Measurements from ENCODE around the gene ITPR2. TPM values are rescaled to one million over a fixed set of nuclear protein-coding genes. Genes with fewer than 3 reads are reported as not detected.

Gene ITPR2
- total RNA-seq, 4 donors from 2014 or later: 34.1 to 53.0 (median 41.0) TPM

DNA sequence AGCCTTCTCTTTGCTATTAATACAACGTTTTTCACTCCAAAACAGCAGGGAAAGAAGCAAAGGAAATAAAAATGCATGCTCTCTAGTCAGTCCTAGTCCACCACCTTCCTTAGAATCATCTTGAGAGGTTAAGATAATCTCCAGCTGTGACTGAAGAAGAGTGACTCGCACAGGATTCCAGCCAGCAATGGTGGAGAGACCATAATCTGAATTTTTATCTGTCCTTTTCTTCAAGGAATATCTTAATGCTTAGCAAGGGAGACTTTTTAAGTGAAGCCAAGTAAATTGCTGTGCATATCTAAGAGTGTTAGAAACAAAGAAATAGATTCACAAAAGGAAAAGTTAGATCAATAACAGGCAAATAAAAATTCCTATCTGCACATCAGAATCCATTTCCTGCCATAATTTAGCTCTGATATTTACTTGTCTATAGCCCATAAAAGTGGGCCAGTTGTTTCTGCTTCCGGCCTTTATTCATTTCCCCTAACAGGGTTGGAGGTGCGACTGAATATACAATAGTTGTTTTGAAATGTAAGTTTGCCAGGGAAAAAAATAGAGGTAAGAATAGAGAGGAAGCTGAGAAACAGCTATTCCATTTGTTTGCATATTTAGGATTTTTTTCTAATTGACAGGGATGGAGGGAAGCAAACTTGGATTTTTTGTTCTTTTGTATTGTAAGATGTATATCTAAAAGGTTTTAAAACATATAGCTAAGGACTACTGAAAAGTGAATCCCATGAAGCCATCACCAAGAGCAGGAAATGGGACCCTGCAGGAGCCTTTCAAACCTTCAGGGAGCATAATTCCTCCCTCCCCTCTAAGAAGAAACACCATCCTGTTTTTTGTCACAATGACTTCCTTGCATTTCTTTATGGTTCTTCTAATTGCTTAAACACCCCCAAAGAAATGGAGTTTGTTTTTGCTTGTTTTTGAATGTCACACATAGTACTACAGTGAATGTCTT is 154.0 kb downstream of the ITPR2 start:
- TF ChIP-seq, protein P1, sequence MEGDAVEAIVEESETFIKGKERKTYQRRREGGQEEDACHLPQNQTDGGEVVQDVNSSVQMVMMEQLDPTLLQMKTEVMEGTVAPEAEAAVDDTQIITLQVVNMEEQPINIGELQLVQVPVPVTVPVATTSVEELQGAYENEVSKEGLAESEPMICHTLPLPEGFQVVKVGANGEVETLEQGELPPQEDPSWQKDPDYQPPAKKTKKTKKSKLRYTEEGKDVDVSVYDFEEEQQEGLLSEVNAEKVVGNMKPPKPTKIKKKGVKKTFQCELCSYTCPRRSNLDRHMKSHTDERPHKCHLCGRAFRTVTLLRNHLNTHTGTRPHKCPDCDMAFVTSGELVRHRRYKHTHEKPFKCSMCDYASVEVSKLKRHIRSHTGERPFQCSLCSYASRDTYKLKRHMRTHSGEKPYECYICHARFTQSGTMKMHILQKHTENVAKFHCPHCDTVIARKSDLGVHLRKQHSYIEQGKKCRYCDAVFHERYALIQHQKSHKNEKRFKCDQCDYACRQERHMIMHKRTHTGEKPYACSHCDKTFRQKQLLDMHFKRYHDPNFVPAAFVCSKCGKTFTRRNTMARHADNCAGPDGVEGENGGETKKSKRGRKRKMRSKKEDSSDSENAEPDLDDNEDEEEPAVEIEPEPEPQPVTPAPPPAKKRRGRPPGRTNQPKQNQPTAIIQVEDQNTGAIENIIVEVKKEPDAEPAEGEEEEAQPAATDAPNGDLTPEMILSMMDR (IDR thresholded peaks at IDR 0.05; ENCODE audit: low read depth): no peak

DNA sequence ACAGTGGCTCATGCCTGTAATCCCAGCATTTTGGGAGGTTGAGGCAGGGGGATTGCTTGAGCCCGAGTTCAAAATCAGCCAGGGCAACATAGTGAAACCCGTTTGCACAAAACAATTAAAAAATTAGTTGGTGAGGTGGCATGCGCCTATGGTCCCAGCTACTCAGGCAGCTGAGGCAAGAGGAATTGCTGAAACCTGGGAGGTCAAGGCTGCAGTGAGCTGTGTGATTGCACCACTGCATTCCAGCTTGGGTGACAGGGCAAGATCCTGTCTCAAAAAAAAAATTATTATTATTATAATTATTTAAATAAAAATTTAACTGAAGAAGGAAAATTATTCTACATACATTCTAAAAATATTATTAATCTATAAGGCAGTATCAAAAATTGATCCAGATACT is 164.1 kb downstream of the ITPR2 start:
- TF ChIP-seq, protein P1 (IDR thresholded peaks at IDR 0.05; ENCODE audit: low read depth): no peak

DNA sequence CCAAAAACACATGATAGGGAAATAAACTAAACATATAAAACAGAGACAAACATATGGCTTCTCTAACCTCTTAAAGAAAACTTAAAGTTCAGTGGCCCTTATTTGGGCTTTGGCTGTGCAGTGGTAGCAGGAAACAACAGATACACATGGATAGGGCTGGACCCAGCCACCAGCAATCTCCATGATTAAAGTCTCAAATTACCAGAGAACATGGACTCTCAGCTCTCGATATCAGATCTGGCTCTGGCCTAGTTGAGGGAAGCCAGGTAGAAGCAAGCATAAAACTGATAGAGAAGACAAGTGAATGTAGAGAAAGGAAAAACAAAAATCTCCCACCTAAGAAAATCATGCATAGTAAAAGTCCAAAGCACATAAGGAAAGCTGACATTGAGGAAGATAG is 164.8 kb downstream of the ITPR2 start:
- TF ChIP-seq, protein P1 (IDR thresholded peaks at IDR 0.05; ENCODE audit: low read depth): no peak

DNA sequence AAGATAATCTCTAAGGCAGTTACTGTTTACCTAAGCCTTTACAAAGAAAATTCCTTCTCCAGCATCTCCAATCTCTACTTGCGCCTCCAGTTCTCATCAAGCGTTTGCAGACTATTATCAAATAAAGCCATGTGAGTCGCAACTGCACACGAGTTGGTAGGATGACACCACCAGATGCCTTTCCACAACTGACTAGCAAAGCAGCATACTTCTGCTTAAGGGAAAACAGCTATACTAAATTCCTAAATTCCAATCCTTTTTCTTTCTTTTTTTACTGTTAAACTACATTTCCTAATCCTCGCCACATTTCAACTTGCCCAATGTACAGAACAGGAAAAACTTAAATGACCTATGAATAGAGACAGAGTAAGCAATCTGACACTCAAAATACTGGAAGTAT is 166.7 kb downstream of the ITPR2 start:
- TF ChIP-seq, protein P1 (IDR thresholded peaks at IDR 0.05; ENCODE audit: low read depth): no peak

DNA sequence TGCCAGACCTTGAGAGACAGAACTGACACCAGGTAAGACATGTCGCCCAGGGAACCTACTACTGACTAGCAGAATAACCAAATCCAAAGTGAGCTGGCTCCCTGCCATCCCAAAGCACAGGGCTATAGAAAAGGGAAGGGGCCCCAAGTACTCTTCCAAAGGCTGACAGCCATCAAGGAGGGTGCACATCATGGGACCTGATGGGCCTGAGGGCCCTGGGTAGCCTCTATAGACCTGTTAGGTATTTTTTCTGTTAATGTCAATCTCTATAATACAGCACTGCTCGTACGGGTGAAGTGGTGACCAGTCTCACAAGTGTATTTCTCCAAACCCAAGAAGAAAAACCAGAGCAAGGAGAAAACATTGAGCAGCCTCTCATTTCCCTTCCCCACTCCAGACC is 171.6 kb downstream of the ITPR2 start:
- TF ChIP-seq, protein P1 (IDR thresholded peaks at IDR 0.05; ENCODE audit: low read depth): no peak

DNA sequence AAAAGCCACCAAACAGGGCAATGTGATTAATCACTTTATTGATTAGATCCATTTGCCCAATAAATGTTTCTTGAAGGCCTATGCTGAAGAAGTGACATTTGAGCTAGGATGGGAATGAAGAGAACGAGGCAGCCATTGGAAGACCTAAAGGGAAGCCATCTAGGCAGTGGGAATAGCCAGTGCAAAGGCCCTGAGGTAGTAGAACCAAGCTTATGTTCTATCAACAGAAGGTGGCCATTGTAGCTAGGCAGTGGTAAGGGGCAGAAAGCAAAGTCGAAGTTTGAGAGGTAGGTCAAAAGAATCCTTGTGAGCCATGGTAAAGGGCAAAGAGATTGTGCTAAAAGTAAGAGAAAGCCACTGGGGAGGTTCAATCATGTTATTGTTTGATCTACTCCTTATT is 173.1 kb downstream of the ITPR2 start:
- TF ChIP-seq, protein P1 (IDR thresholded peaks at IDR 0.05; ENCODE audit: low read depth): no peak

DNA sequence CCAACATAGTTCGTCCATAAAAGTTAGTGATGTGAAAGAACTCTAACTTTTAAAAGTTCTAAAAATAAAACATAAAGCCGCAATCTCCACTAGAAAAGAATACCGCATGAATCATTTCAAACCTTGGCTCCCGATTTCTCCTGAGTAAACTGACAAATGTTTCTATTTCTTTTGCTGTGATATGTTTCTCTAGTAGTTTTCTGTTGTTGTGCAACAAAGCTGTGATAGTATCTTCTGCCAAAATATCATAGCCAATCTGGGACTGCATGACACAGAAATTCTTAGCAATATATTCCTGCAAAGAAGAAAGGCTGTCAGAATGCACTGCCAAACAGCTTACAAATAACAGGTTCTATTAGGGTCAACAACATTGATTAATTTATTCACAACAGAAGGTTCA is 174.0 kb downstream of the ITPR2 start:
- TF ChIP-seq, protein P1 (IDR thresholded peaks at IDR 0.05; ENCODE audit: low read depth): no peak
